GM18909 (cell line): ENCODE results near the gene VPS13D.
"Not testable (repeated sequence)": the region's sequence is repeated elsewhere in the genome, so short reads cannot be mapped to it uniquely, and the experiment has no call there.

Source experiments
- ATAC-seq: cut with Tn5 transposase; IDR thresholded peaks from one replicate; pipeline ENCODE4 v1.9.1; 2021; ENCODE audit warnings: mild to moderate bottlenecking; ENCODE audit not compliant: unreplicated experiment, poor library complexity

VPS13D gene

GRCh38 chr1:12284486-12284885 is 54.7 kb downstream of the VPS13D start:
- no peak for ATAC-seq

GRCh38 chr1:12285496-12286143 is 55.8 kb downstream of the VPS13D start:
- no peak for ATAC-seq

- ATAC-seq: no peak
Observed at GRCh38 chr1:12287869-12288268, 58.0 kb downstream of the VPS13D start.

- ATAC-seq: no peak
Observed at GRCh38 chr1:12290828-12291227, 61.0 kb downstream of the VPS13D start.

- no peak for ATAC-seq
Observed at GRCh38 chr1:12293416-12293815, 63.6 kb downstream of the VPS13D start.

GRCh38 chr1:12294076-12294475 is 64.2 kb downstream of the VPS13D start:
- no peak for ATAC-seq

GRCh38 chr1:12296016-12296415 is 66.2 kb downstream of the VPS13D start:
- no peak for ATAC-seq

GRCh38 chr1:12296623-12297022 is 66.8 kb downstream of the VPS13D start:
- ATAC-seq: no peak

GRCh38 chr1:12300706-12301105 is 70.9 kb downstream of the VPS13D start:
- ATAC-seq: no peak

- no peak for ATAC-seq
Observed at GRCh38 chr1:12301518-12302237, 71.8 kb downstream of the VPS13D start.

- no peak for ATAC-seq
Observed at GRCh38 chr1:12302798-12303447, 73.1 kb downstream of the VPS13D start.

- ATAC-seq: no peak
Observed at GRCh38 chr1:12305377-12305776, 75.5 kb downstream of the VPS13D start.

GRCh38 chr1:12309783-12310742 is 80.2 kb downstream of the VPS13D start:
- ATAC-seq: no peak

GRCh38 chr1:12314333-12314903 is 84.6 kb downstream of the VPS13D start:
- ATAC-seq: no peak

GRCh38 chr1:12315146-12315545 is 85.3 kb downstream of the VPS13D start:
- ATAC-seq: no peak

GRCh38 chr1:12316331-12316730 is 86.5 kb downstream of the VPS13D start:
- ATAC-seq: no peak

- ATAC-seq: no peak
Observed at GRCh38 chr1:12320486-12320885, 90.7 kb downstream of the VPS13D start.

GRCh38 chr1:12324423-12324822 is 94.6 kb downstream of the VPS13D start:
- ATAC-seq: no peak

GRCh38 chr1:12324973-12325372 is 95.1 kb downstream of the VPS13D start:
- ATAC-seq: not testable (repeated sequence)

GRCh38 chr1:12326986-12327385 is 97.2 kb downstream of the VPS13D start:
- ATAC-seq: no peak
